H1 (cell line): Measurements from ENCODE around the gene ABCA2. TPM values are rescaled to one million over a fixed set of nuclear protein-coding genes. Genes with fewer than 3 reads are reported as not detected.

Source experiments
- CTCF ChIA-PET: fragments of 300-600 bp; sonication (Branson Sonifier 250); formaldehyde crosslinking; loops from one replicate; lab custom pipeline; 2021; ENCODE audit not compliant: partially characterized antibody; lab: Charles Lee
- POLR2A ChIA-PET: fragments of 300-600 bp; sonication (Branson Sonifier 250); formaldehyde crosslinking; loops from one replicate; lab custom pipeline; 2021; ENCODE audit warnings: inconsistent platforms; ENCODE audit not compliant: partially characterized antibody; lab: Charles Lee
- DNase-seq, 2 experiments: peaks; one replicate each; pipeline versions ENCODE4 v3.0.0 to v3.0.0-alpha.2; 2010 to 2022; ENCODE audit warnings: low spot score in 2 of 2, low read depth in 1 of 2, mixed read lengths in 1 of 2
- FAIRE-seq: peaks from 2 replicates; lab custom pipeline; 2011; peaks lifted over from hg19 to GRCh38; lab: Jason Lieb, UNC
- H2AFZ ChIP-seq: 2 replicates; pipeline ENCODE4 v1.8.1; 2012; ENCODE audit warnings: low read length, inconsistent platforms
- H2AK5ac ChIP-seq: 2 replicates; pipeline ENCODE4 v1.6.1; 2013; ENCODE audit warnings: low read depth, low read length
- H2BK120ac ChIP-seq: replicated peaks from 2 replicates; pipeline ENCODE3; 2013; ENCODE audit warnings: low read depth, low read length, inconsistent platforms
- H2BK12ac ChIP-seq: 2 replicates; pipeline ENCODE4 v1.6.1; 2013; ENCODE audit warnings: low read depth, low read length
- H2BK15ac ChIP-seq: 2 replicates; pipeline ENCODE4 v1.6.1; 2013; ENCODE audit warnings: low read length
- H2BK20ac ChIP-seq: 2 replicates; pipeline ENCODE4 v1.6.1; 2013; ENCODE audit warnings: low read length
- H2BK5ac ChIP-seq: 2 replicates; pipeline ENCODE4 v1.6.1; 2013; ENCODE audit warnings: low read depth, low read length
- H3K14ac ChIP-seq: 2 replicates; pipeline ENCODE4 v1.6.1; 2013; ENCODE audit warnings: inconsistent platforms; ENCODE audit not compliant: insufficient read length
- H3K18ac ChIP-seq: 2 replicates; pipeline ENCODE4 v1.6.1; 2013; ENCODE audit warnings: low read length; ENCODE audit errors: extremely low read depth
- H3K23ac ChIP-seq: 2 replicates; pipeline ENCODE4 v1.6.1; 2013; ENCODE audit warnings: inconsistent platforms; ENCODE audit not compliant: insufficient read length
- H3K23me2 ChIP-seq: 2 replicates; pipeline ENCODE4 v1.6.1; 2013; ENCODE audit warnings: low read depth, low read length
- H3K27ac ChIP-seq: 2 replicates; pipeline ENCODE4 v1.6.1; 2011; ENCODE audit warnings: low read depth, low read length, inconsistent platforms
- H3K27me3 ChIP-seq, 4 experiments: replicated peaks in 1 of 4; 1 replicate in 1 of 4; 2 replicates in 3 of 4; pipeline versions ENCODE4 v1.6.1 to v1.8.1; 2011 to 2013; ENCODE audit warnings: low read length in 3 of 4, mild to moderate bottlenecking in 3 of 4, inconsistent platforms in 2 of 4, mixed read lengths in 2 of 4, moderate library complexity in 1 of 4; ENCODE audit not compliant: control insufficient read depth in 3 of 4, insufficient read depth in 3 of 4; ENCODE audit errors: extremely low read depth in 1 of 4
- H3K36me3 ChIP-seq, 4 experiments: 2 replicates each; pipeline versions ENCODE4 v1.6.1 to v1.8.1; 2011 to 2013; ENCODE audit warnings: mild to moderate bottlenecking in 4 of 4, low read length in 3 of 4, moderate library complexity in 2 of 4, control low read depth in 1 of 4, inconsistent platforms in 1 of 4; ENCODE audit not compliant: insufficient read depth in 4 of 4, control insufficient read depth in 2 of 4
- H3K4ac ChIP-seq: replicated peaks from 2 replicates; pipeline ENCODE3; 2013; ENCODE audit warnings: low read length, low read depth, mixed read lengths, inconsistent platforms; ENCODE audit not compliant: insufficient read length
- H3K4me1 ChIP-seq, 4 experiments: replicated peaks in 1 of 4; 1 replicate in 1 of 4; 2 replicates in 3 of 4; pipeline versions ENCODE4 v1.6.1 to v1.8.1; 2011 to 2013; ENCODE audit warnings: low read length in 3 of 4, inconsistent platforms in 2 of 4, mixed read lengths in 1 of 4; ENCODE audit not compliant: insufficient read depth in 4 of 4, control insufficient read depth in 3 of 4
- H3K4me2 ChIP-seq, 2 experiments: 2 replicates each; pipeline versions ENCODE4 v1.6.1 to v1.8.1; 2011 to 2013; ENCODE audit warnings: low read depth in 2 of 2, low read length in 2 of 2, control low read depth in 1 of 2, inconsistent platforms in 1 of 2, mild to moderate bottlenecking in 1 of 2; ENCODE audit not compliant: insufficient read depth in 1 of 2
- H3K4me3 ChIP-seq, 4 experiments: fragments of 200-600, 300-600 bp in 1 of 4; sonication (generic), shearing (Covaris generic), sonication (Bioruptor Twin) in 1 of 4; 2 replicates each; pipeline versions ENCODE4 v1.5.1 to v1.8.1; 2011 to 2016; ENCODE audit warnings: low read length in 4 of 4, low read depth in 3 of 4, control low read depth in 2 of 4, inconsistent platforms in 2 of 4, mild to moderate bottlenecking in 2 of 4, mixed read lengths in 1 of 4, moderate library complexity in 1 of 4; ENCODE audit not compliant: insufficient read depth in 2 of 4; ENCODE audit errors: extremely low read depth in 1 of 4
- H3K56ac ChIP-seq: replicated peaks from 2 replicates; pipeline ENCODE3; 2013; ENCODE audit warnings: low read depth, mild to moderate bottlenecking, mixed read lengths, low read length, inconsistent platforms; ENCODE audit not compliant: insufficient read length
- H3K79me1 ChIP-seq: 2 replicates; pipeline ENCODE4 v1.6.1; 2013; ENCODE audit warnings: low read depth, low read length, control low read depth
- H3K79me2 ChIP-seq, 2 experiments: 2 replicates each; pipeline versions ENCODE4 v1.6.1 to v1.8.1; 2012 to 2013; ENCODE audit warnings: low read length in 2 of 2, mild to moderate bottlenecking in 2 of 2, inconsistent platforms in 1 of 2; ENCODE audit not compliant: insufficient read depth in 2 of 2, control insufficient read depth in 1 of 2
- H3K9ac ChIP-seq, 4 experiments: replicated peaks in 1 of 4; 1 replicate in 1 of 4; 2 replicates in 3 of 4; pipeline versions ENCODE4 v1.6.1 to v1.8.1; 2011 to 2013; ENCODE audit warnings: low read depth in 3 of 4, low read length in 3 of 4, control low read depth in 2 of 4, mild to moderate bottlenecking in 2 of 4, moderate library complexity in 2 of 4, inconsistent platforms in 1 of 4; ENCODE audit errors: extremely low read depth in 1 of 4
- H3K9me3 ChIP-seq, 2 experiments: 2 replicates each; pipeline versions ENCODE4 v1.6.1 to v1.8.1; 2012 to 2013; ENCODE audit warnings: mild to moderate bottlenecking in 2 of 2, moderate library complexity in 2 of 2, control low read depth in 1 of 2, inconsistent platforms in 1 of 2, low read depth in 1 of 2, low read length in 1 of 2, mixed read lengths in 1 of 2; ENCODE audit not compliant: insufficient read depth in 2 of 2
- H4K20me1 ChIP-seq, 2 experiments: replicated peaks in 1 of 2; 2 replicates each; pipeline versions ENCODE3 to v1.8.1; 2011 to 2013; ENCODE audit warnings: inconsistent platforms in 2 of 2, low read length in 2 of 2, mild to moderate bottlenecking in 1 of 2; ENCODE audit not compliant: insufficient read depth in 2 of 2, control insufficient read depth in 1 of 2
- H4K5ac ChIP-seq: 2 replicates; pipeline ENCODE4 v1.6.1; 2013; ENCODE audit warnings: low read length, low read depth, mixed read lengths, inconsistent platforms; ENCODE audit not compliant: insufficient read length
- H4K8ac ChIP-seq: 2 replicates; pipeline ENCODE4 v1.8.0; 2013; ENCODE audit warnings: mild to moderate bottlenecking, moderate library complexity, low read length, inconsistent platforms; ENCODE audit not compliant: insufficient read depth; ENCODE audit errors: extremely low read depth
- H4K91ac ChIP-seq: replicated peaks from 2 replicates; pipeline ENCODE3; 2013; ENCODE audit warnings: low read length, mixed read lengths, inconsistent platforms; ENCODE audit not compliant: insufficient read length
- CHD2 ChIP-seq: IDR thresholded peaks from 2 replicates; pipeline ENCODE4 v1.6.1; 2012; ENCODE audit warnings: low read length, improper control_type of control experiment
- JUND ChIP-seq: IDR thresholded peaks from 2 replicates; pipeline ENCODE4 v1.6.1; 2011; ENCODE audit warnings: mild to moderate bottlenecking, improper control_type of control experiment, low read length
- NRF1 ChIP-seq: IDR thresholded peaks from 2 replicates; pipeline ENCODE4 v1.6.1; 2011; ENCODE audit warnings: mild to moderate bottlenecking, low read depth, low read length, improper control_type of control experiment
- POLR2AphosphoS5 ChIP-seq: IDR thresholded peaks from 2 replicates; pipeline ENCODE4 v1.6.1; 2011; ENCODE audit warnings: low read depth, low read length
- RFX5 ChIP-seq: IDR thresholded peaks from 2 replicates; pipeline ENCODE4 v1.6.1; 2011; ENCODE audit warnings: low read depth, low read length, improper control_type of control experiment, borderline replicate concordance
- RNF2 ChIP-seq: fragments of 200-900, 300-1000 bp; sonication (generic); IDR thresholded peaks from 2 replicates; pipeline ENCODE4 v1.7.1; 2016; ENCODE audit warnings: borderline replicate concordance, low read depth, mild to moderate bottlenecking, antibody characterized with exemption, low read length; ENCODE audit not compliant: poor library complexity, severe bottlenecking; ENCODE audit errors: missing control alignments
- TBP ChIP-seq: IDR thresholded peaks from 2 replicates; pipeline ENCODE4 v1.6.1; 2011; ENCODE audit warnings: low read depth, low read length, improper control_type of control experiment
- TCF12 ChIP-seq: IDR thresholded peaks from 2 replicates; pipeline ENCODE4 v1.6.1; 2011; ENCODE audit warnings: low read depth, mild to moderate bottlenecking, low read length
- TEAD4 ChIP-seq: IDR thresholded peaks from 2 replicates; pipeline ENCODE4 v1.6.1; 2012; ENCODE audit warnings: low read depth, low read length, inconsistent platforms, mixed read lengths
- ZNF274 ChIP-seq: IDR thresholded peaks from 2 replicates; pipeline ENCODE4 v1.7.0; 2012; ENCODE audit warnings: low read length, borderline replicate concordance; ENCODE audit errors: extremely low read depth
- WGBS, 2 experiments: shearing (Covaris generic) in 1 of 2; methylation state at CpG; one replicate each; pipeline versions ENCODE4 v1.1.6 to v1.1.7; 2013 to 2015; ENCODE audit warnings: low lambda C conversion rate in 2 of 2, mixed read lengths in 2 of 2, inconsistent platforms in 1 of 2, low coverage in 1 of 2, missing lambda C conversion rate in 1 of 2; ENCODE audit not compliant: insufficient replicate concordance in 2 of 2, insufficient coverage in 1 of 2, insufficient read length in 1 of 2; ENCODE audit errors: extremely low coverage in 1 of 2, missing lambda C conversion rate in 1 of 2; 5-methylcytosine and 5-hydroxymethylcytosine counted together
- polyA plus RNA-seq, 7 experiments: library from polyadenylated mRNA; depleted of rRNA in 3 of 7; stranded (reverse) in 5 of 7; unstranded in 2 of 7; fragments of >200 nt in 5 of 7; fragments of 200-250 nt in 2 of 7; gene quantifications; 1 replicate in 5 of 7; 2 replicates in 1 of 7; 4 replicates in 1 of 7; pipeline versions ENCODE4 v1.2.1 to v1.2.3, GENCODE V29; 2011 to 2013; ENCODE audit warnings: missing spikeins in 2 of 7, mixed read lengths in 2 of 7
- total RNA-seq: library from RNA; stranded (reverse); fragmentation: NEBNext Ultra II Directional; extraction: Animal tissue kit (Norgen Biotek cat#: 25700); gene quantifications from 2 replicates; pipeline ENCODE4 v1.2.1, GENCODE V29; 2021

ABCA2 gene
- total and polyA plus RNA-seq, 2 of the 8 experiments (the other 6 are each of a cell fraction or from before 2014, with no cell fraction given): 12.5 to 14.3 TPM

DNA sequence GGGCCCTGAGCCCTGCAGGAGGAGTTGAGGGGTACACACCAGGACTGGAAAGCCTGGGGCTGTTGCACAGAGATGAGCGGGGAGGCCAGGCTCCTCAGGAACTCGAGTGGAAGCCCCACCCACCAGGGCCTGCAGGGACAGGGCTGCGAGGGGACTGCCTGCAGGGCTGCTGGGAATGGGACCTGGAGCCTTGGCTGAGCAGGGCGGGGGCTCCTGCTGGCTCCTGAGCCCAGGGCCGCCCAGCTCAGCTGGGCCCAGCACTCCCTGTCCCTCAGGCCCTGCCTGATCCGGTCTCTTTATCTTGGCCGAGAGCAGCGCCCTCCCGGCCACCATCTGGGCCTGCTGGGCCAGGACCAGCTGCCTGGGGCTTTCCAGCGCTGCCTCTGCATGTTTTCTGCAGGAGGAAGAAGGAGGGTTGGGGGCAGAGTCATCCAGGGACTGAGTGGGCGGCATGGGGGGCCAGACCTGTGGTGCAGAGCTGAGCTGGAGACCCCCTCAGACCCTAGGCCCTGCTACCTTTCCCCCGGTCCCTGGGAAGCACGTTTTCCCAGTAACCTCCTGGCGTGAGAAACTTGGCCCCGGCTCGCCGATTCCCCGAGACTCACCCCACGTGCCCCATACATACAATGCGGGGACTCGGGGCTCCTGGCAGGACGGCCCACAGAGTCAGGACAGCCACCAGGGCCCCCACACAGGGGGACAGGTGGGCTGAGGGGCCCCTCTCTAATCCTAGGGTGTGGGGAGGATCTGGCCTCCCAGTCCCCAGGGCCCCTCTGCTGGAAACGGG is 66.6 kb downstream of the ABCA2 start:
- Histone ChIP-seq H3K4ac (no peak overlapping the region), H3K9me3 (no peaks in the 10 kb centered on the region), H2AFZ (no peak overlapping the region), H3K4me2 (no peak overlapping the region), H3K4me3 (no peak overlapping the region), H4K5ac (no peak overlapping the region), H3K9ac (no peak overlapping the region), H3K27ac (no peak overlapping the region), H3K23ac (no peak overlapping the region), H3K18ac (no peak overlapping the region), H3K23me2 (peaks cover 11% of the 10 kb centered on the region; the same call in 1 of the 2 replicates), H3K27me3 (no peaks in the 10 kb centered on the region), H2BK12ac (peak overlapping the region; percentile 60; the same call in 1 of the 2 replicates), H3K36me3 (no peaks in the 10 kb centered on the region), H2BK120ac (no peak overlapping the region), H4K20me1 (peaks cover 0 to 4% of the 10 kb centered on the region in 2 experiments), H2BK20ac (no peak overlapping the region; the same call in 1 of the 2 replicates), H3K79me2 (no peaks in the 10 kb centered on the region), H3K4me1 (peaks cover 0 to 9% (median 5%) of the 10 kb centered on the region in 4 experiments; a peak in 5 of 7 replicates), H2AK5ac (no peak overlapping the region), H3K79me1 (no peaks in the 10 kb centered on the region; the same call in 1 of the 2 replicates), H3K56ac (no peak overlapping the region), H2BK15ac (no peak overlapping the region), H3K14ac (no peak overlapping the region), H2BK5ac (no peak overlapping the region), H4K8ac (no peak overlapping the region), H4K91ac (no peak overlapping the region)
- WGBS, 2 experiments: 89% methylated on average over 21 of the region's 23 CpGs; no CpG with 5 or more reads in 1 of the 2 experiments
- ChIA-PET POLR2A (interaction anchor here (1.5 kb wide), 1 partner anchor 23 kb away, joined by 3 read pairs; no protein-coding TSS in a partner anchor), CTCF (interaction anchor here (1.3 to 5.6 kb wide), 4 partner anchors 13 to 74 kb away, joined by 6 to 32 read pairs (median 20); partner anchors contain the start of gene PTGDS)
- FAIRE-seq: no peak
- no peak for DNase-seq
- TF ChIP-seq TEAD4 (no peak), JUND (no peak), CHD2 (no peak), TBP (no peak), ZNF274 (no peak), RNF2 (no peak), NRF1 (no peak), RFX5 (no peak), TCF12 (no peak), POLR2AphosphoS5 (no peak)
